ENCODE data around the gene DNAJC4. TPM values are rescaled to one million over a fixed set of nuclear protein-coding genes. Genes with fewer than 3 reads are reported as not detected.

The DNAJC4 gene
- 27.2 TPM in 2 replicates for total RNA-seq
- long read RNA-seq, partial matches to known transcripts = 1 of 2 reads
- long read RNA-seq, other reads (novel, unspliced or antisense) = 1 of 2 reads

- Mint-ChIP-seq H3K27me3 (ENCODE audit: low read depth) (no peaks in the 10 kb centered on the region), H3K4me1 (peaks cover 36% of the 10 kb centered on the region), H3K36me3 (ENCODE audit: low read depth) (no peaks in the 10 kb centered on the region), H3K9me3 (no peaks in the 10 kb centered on the region), H3K27ac (ENCODE audit: unreplicated experiment) (peak within 1 kb of the TSS; percentile 57), H3K4me3 (peak within 1 kb of the TSS; percentile 93)
- TF ChIP-seq, protein P1, sequence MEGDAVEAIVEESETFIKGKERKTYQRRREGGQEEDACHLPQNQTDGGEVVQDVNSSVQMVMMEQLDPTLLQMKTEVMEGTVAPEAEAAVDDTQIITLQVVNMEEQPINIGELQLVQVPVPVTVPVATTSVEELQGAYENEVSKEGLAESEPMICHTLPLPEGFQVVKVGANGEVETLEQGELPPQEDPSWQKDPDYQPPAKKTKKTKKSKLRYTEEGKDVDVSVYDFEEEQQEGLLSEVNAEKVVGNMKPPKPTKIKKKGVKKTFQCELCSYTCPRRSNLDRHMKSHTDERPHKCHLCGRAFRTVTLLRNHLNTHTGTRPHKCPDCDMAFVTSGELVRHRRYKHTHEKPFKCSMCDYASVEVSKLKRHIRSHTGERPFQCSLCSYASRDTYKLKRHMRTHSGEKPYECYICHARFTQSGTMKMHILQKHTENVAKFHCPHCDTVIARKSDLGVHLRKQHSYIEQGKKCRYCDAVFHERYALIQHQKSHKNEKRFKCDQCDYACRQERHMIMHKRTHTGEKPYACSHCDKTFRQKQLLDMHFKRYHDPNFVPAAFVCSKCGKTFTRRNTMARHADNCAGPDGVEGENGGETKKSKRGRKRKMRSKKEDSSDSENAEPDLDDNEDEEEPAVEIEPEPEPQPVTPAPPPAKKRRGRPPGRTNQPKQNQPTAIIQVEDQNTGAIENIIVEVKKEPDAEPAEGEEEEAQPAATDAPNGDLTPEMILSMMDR (conservative IDR thresholded peaks at IDR 0.05) = no peak
- peak; percentile 84 for DNase-seq (ENCODE audit: low read depth, low spot score)
Observed at GRCh38 chr11:64230171-64230984, at the start of gene DNAJC4. Gene DNAJC4 (plus strand): TSS chr11:64230548. CDS start chr11:64230855, 307 bp downstream.

DNA sequence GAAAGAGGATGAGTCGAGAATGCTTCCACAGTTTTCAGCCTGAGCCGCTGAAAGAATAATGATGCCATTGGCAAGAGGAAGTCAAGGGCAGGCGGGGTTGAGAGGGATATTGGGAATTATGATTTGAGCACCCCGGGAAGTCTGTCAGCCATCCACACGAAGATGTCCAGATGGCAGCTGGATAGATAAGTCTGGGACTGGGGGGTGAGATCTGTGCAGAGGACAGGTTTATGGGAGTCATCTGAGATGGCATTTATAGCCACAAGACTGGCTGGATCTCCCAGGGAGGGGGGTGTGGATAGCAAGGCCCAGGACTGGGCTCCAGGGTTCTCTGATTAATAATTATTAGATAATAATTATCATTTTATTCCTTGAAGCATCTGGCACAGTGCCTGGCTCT, 49.5 kb upstream of the DNAJC4 start:
- Mint-ChIP-seq H3K4me1 (peaks cover 48% of the 10 kb centered on the region), H3K36me3 (ENCODE audit: low read depth) (peaks cover 4% of the 10 kb centered on the region), H3K27ac (ENCODE audit: unreplicated experiment) (peak overlapping the region; percentile 35), H3K27me3 (ENCODE audit: low read depth) (no peaks in the 10 kb centered on the region), H3K4me3 (peak overlapping the region; percentile 65), H3K9me3 (no peaks in the 10 kb centered on the region)
- TF ChIP-seq, protein P1 (conservative IDR thresholded peaks at IDR 0.05) = no peak
- no peak for DNase-seq (ENCODE audit: low read depth, low spot score)

DNA sequence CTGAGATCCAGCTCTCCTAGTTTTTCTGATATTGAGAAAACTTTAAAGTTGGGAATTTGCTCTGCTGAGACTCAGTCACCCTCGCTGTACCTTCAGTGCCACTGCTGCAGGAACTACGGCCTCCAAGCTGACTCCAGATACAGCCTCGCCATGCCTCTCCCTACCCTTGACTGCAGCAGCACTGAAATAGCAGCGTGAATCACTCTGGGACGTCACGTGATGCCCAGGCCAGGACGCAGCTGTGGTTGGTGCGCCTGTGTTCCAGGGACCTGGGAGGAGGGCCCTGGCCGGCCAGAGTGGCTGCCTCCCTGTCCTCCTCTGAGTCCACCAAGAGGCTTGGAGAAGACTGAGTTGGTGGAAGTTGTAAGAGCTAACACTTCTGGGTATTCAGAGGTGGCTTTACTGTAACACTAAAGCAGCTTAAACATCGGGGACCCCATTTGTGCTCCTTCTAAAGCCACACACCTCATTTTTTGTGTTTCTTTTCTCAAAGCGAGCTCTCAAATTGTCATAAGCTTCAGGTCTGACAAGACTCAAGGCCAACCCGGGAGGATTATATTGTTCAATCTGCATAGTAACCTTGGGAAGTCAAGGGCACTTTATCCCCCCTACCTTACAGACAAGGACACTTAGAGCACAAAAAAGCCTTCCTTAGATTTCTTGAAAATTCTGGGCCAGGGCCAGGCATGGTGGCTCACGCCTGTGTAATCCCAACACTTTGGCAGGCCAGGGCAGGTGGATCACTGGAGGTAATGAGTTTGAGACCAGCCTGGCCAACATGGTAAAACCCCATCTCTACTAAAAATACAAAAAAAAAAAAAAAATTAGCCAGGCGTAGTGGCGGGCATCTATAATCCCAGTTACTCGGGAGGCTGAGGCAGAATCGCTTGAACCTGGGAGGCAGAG, 48.6 kb upstream of the DNAJC4 start:
- peak overlapping the region; percentile 84 for H3K4me3 Mint-ChIP-seq
- TF ChIP-seq, protein P1 (conservative IDR thresholded peaks at IDR 0.05) = no peak
- DNase-seq (ENCODE audit: low read depth, low spot score) = peak; percentile 55
- peak overlapping the region; percentile 65 for H3K27ac Mint-ChIP-seq (ENCODE audit: unreplicated experiment)
- H3K9me3 Mint-ChIP-seq = no peaks in the 10 kb centered on the region
- no peaks in the 10 kb centered on the region for H3K27me3 Mint-ChIP-seq (ENCODE audit: low read depth)
- peaks cover 50% of the 10 kb centered on the region for H3K4me1 Mint-ChIP-seq
- H3K36me3 Mint-ChIP-seq (ENCODE audit: low read depth) = peaks cover 5% of the 10 kb centered on the region

- no peak for DNase-seq (ENCODE audit: low read depth, low spot score)
- TF ChIP-seq, protein P1 (conservative IDR thresholded peaks at IDR 0.05) = no peak
- H3K27me3 Mint-ChIP-seq (ENCODE audit: low read depth) = no peaks in the 10 kb centered on the region
- peaks cover 44% of the 10 kb centered on the region for H3K4me1 Mint-ChIP-seq
- peak overlapping the region; percentile 64 for H3K4me3 Mint-ChIP-seq
- no peaks in the 10 kb centered on the region for H3K9me3 Mint-ChIP-seq
- H3K36me3 Mint-ChIP-seq (ENCODE audit: low read depth) = peaks cover 5% of the 10 kb centered on the region
- H3K27ac Mint-ChIP-seq (ENCODE audit: unreplicated experiment) = no peak overlapping the region
Observed at GRCh38 chr11:64183890-64184289, 46.5 kb upstream of the DNAJC4 start.

- Mint-ChIP-seq H3K27me3 (ENCODE audit: low read depth) (no peaks in the 10 kb centered on the region), H3K36me3 (ENCODE audit: low read depth) (peaks cover 8% of the 10 kb centered on the region), H3K9me3 (no peaks in the 10 kb centered on the region), H3K4me1 (peaks cover 47% of the 10 kb centered on the region), H3K4me3 (peak overlapping the region; percentile 98), H3K27ac (ENCODE audit: unreplicated experiment) (peak overlapping the region; percentile 99)
- DNase-seq (ENCODE audit: low read depth, low spot score) = no peak
- TF ChIP-seq, protein P1 (conservative IDR thresholded peaks at IDR 0.05) = peak; percentile 52
Observed at GRCh38 chr11:64185175-64185692, 45.1 kb upstream of the DNAJC4 start.

Measured in neural crest cell (in vitro differentiated cells).